Neural cell (in vitro differentiated cells): ENCODE measurements around the gene CYP2A6. TPM values are rescaled to one million over a fixed set of nuclear protein-coding genes. Genes with fewer than 3 reads are reported as not detected.

Experiments used
- H2AFZ ChIP-seq: fragments of 200-600, 300-800 bp; sonication (generic), shearing (Covaris generic); 2 replicates; pipeline ENCODE4 v1.6.0; 2014; ENCODE audit warnings: low read depth, mild to moderate bottlenecking, antibody characterized with exemption, low read length, moderate library complexity
- H3F3A ChIP-seq: fragments of 200-600 bp; shearing (Covaris generic); 2 replicates; pipeline ENCODE4 v1.6.1; 2016; ENCODE audit warnings: mild to moderate bottlenecking, moderate library complexity, mixed read lengths, antibody characterized with exemption, low read length; ENCODE audit not compliant: insufficient read depth, poor library complexity, severe bottlenecking
- H3K27ac ChIP-seq: fragments of 200-600, 300-800 bp; sonication (generic), shearing (Covaris generic); 2 replicates; pipeline ENCODE4 v1.5.1; 2014; ENCODE audit warnings: mild to moderate bottlenecking, low read length, moderate library complexity
- H3K27me3 ChIP-seq: fragments of 300-800, 200-600 bp; sonication (generic), shearing (Covaris generic); 2 replicates; pipeline ENCODE4 v1.6.0; 2014; ENCODE audit warnings: mild to moderate bottlenecking, low read depth, low read length, moderate library complexity; ENCODE audit not compliant: insufficient read depth
- H3K36me3 ChIP-seq: fragments of 300-800, 200-600 bp; sonication (generic), shearing (Covaris generic); 2 replicates; pipeline ENCODE4 v1.5.1; 2014; ENCODE audit warnings: mild to moderate bottlenecking, antibody characterized with exemption, low read length, moderate library complexity; ENCODE audit not compliant: insufficient read depth
- H3K4me2 ChIP-seq: fragments of 300-800, 200-600 bp; sonication (generic), shearing (Covaris generic); 2 replicates; pipeline ENCODE4 v1.6.0; 2014; ENCODE audit warnings: mild to moderate bottlenecking, low read length
- H3K4me3 ChIP-seq: fragments of 300-800, 200-600 bp; sonication (generic), shearing (Covaris generic); 2 replicates; pipeline ENCODE4 v1.5.1; 2014; ENCODE audit warnings: mild to moderate bottlenecking, low read length, moderate library complexity
- H3K79me2 ChIP-seq: fragments of 200-600 bp; shearing (Covaris generic); replicated peaks from 2 replicates; pipeline ENCODE4 v1.6.0; 2014; ENCODE audit warnings: mild to moderate bottlenecking, low read length, moderate library complexity; ENCODE audit not compliant: insufficient read depth
- H3K9ac ChIP-seq: fragments of 300-800, 200-600 bp; sonication (generic), shearing (Covaris generic); 2 replicates; pipeline ENCODE4 v1.6.1; 2016; ENCODE audit warnings: mild to moderate bottlenecking, low read length, mixed read lengths
- H3K9me2 ChIP-seq: fragments of 200-600 bp; shearing (Covaris generic); 2 replicates; pipeline ENCODE4 v1.6.1; 2016; ENCODE audit warnings: mild to moderate bottlenecking, low read length, mixed read lengths; ENCODE audit not compliant: insufficient read depth
- H3K9me3 ChIP-seq: fragments of 200-600, 300-800 bp; sonication (generic), shearing (Covaris generic); 2 replicates; pipeline ENCODE4 v1.6.1; 2016; ENCODE audit warnings: mild to moderate bottlenecking, mixed run types, low read length, moderate library complexity, mixed read lengths
- H4K20me1 ChIP-seq: fragments of 200-600 bp; shearing (Covaris generic); 2 replicates; pipeline ENCODE4 v1.6.1; 2016; ENCODE audit warnings: mild to moderate bottlenecking, mixed run types; ENCODE audit not compliant: insufficient read depth
- CTCF ChIP-seq: fragments of 450-650 bp; IDR thresholded peaks from 2 replicates; pipeline ENCODE4 v1.5.1; 2014; ENCODE audit warnings: antibody characterized with exemption, mild to moderate bottlenecking, moderate library complexity; ENCODE audit not compliant: poor library complexity, severe bottlenecking
- EP300 ChIP-seq: fragments of 450-650 bp; conservative IDR thresholded peaks from 2 replicates; pipeline ENCODE4 v1.6.1; 2014; ENCODE audit warnings: antibody characterized with exemption, mild to moderate bottlenecking, moderate library complexity; ENCODE audit not compliant: poor library complexity, severe bottlenecking
- EZH2 ChIP-seq: fragments of 200-600, 300-800 bp; shearing (Covaris generic), sonication (generic); IDR thresholded peaks from 2 replicates; pipeline ENCODE4 v1.6.1; 2014; ENCODE audit warnings: antibody characterized with exemption, low read length, borderline replicate concordance, mild to moderate bottlenecking; ENCODE audit not compliant: insufficient read depth, poor library complexity, severe bottlenecking
- MXI1 ChIP-seq: fragments of 450-650 bp; conservative IDR thresholded peaks from 2 replicates; pipeline ENCODE4 v1.6.1; 2014; ENCODE audit warnings: antibody characterized with exemption, mild to moderate bottlenecking; ENCODE audit not compliant: poor library complexity, severe bottlenecking
- POLR2AphosphoS5 ChIP-seq: IDR thresholded peaks from 2 replicates; pipeline ENCODE4 v1.6.1; 2012
- RAD21 ChIP-seq: fragments of 450-650 bp; conservative IDR thresholded peaks from 2 replicates; pipeline ENCODE4 v1.6.1; 2014; ENCODE audit warnings: antibody characterized with exemption, mild to moderate bottlenecking, moderate library complexity
- REST ChIP-seq: IDR thresholded peaks from 2 replicates; pipeline ENCODE4 v1.6.1; 2012; ENCODE audit warnings: borderline replicate concordance
- SMC3 ChIP-seq: fragments of 450-650 bp; conservative IDR thresholded peaks from 2 replicates; pipeline ENCODE4 v1.6.1; 2014; ENCODE audit warnings: antibody characterized with exemption, mild to moderate bottlenecking, moderate library complexity; ENCODE audit not compliant: poor library complexity
- TAF1 ChIP-seq: IDR thresholded peaks from 2 replicates; pipeline ENCODE4 v1.6.1; 2012; ENCODE audit warnings: low read depth
- polyA plus RNA-seq: library from polyadenylated mRNA; depleted of rRNA; stranded (reverse); fragments of >200 nt; gene quantifications from 2 replicates; pipeline ENCODE4 v1.2.3, GENCODE V29; 2014

CYP2A6 gene
- polyA plus RNA-seq, 1 donor from 2014 or later: not detected

- Histone ChIP-seq H3K27me3 (no peaks in the 10 kb centered on the region), H3K4me3 (peak overlapping the region; percentile 92), H3K27ac (no peak overlapping the region), H3K9me2 (no peaks in the 10 kb centered on the region), H3K9me3 (no peaks in the 10 kb centered on the region), H3K4me2 (peak overlapping the region; percentile 80), H3K79me2 (peaks cover 63% of the 10 kb centered on the region), H3F3A (no peaks in the 10 kb centered on the region), H3K9ac (peak overlapping the region; percentile 94), H3K36me3 (peaks cover 3% of the 10 kb centered on the region), H4K20me1 (peaks cover 10% of the 10 kb centered on the region), H2AFZ (no peak overlapping the region)
- no peak for TF ChIP-seq RAD21
- TF ChIP-seq EZH2: no peak
- no peak for TF ChIP-seq TAF1
- no peak for TF ChIP-seq REST
- TF ChIP-seq POLR2AphosphoS5: no peak
- TF ChIP-seq EP300: no peak
- TF ChIP-seq SMC3: no peak
- TF ChIP-seq MXI1: no peak
- no peak for TF ChIP-seq CTCF
Measured at GRCh38 chr19:40801426-40802299, 48.6 kb downstream of the CYP2A6 start.

- Histone ChIP-seq H3K9ac (peak overlapping the region; percentile 94), H3F3A (no peaks in the 10 kb centered on the region), H3K9me3 (no peaks in the 10 kb centered on the region), H3K79me2 (peaks cover 63% of the 10 kb centered on the region), H3K4me3 (peak overlapping the region; percentile 92), H3K27ac (no peak overlapping the region), H2AFZ (no peak overlapping the region), H3K27me3 (no peaks in the 10 kb centered on the region), H4K20me1 (peaks cover 10% of the 10 kb centered on the region), H3K36me3 (peaks cover 3% of the 10 kb centered on the region), H3K4me2 (peak overlapping the region; percentile 39), H3K9me2 (no peaks in the 10 kb centered on the region)
- TF ChIP-seq EP300: no peak
- no peak for TF ChIP-seq POLR2AphosphoS5
- no peak for TF ChIP-seq SMC3
- TF ChIP-seq REST: no peak
- TF ChIP-seq MXI1: no peak
- no peak for TF ChIP-seq TAF1
- TF ChIP-seq EZH2: no peak
Measured at GRCh38 chr19:40800997-40801377, 49.3 kb downstream of the CYP2A6 start.
